A549 (cell line): ENCODE measurements around the gene RPL35. TPM values are rescaled to one million over a fixed set of nuclear protein-coding genes. Genes with fewer than 3 reads are reported as not detected.
A peak's percentile ranks its signal among the peaks of the same experiment; 100 is the strongest.

Experiments
- ATAC-seq, 2 experiments: fragments of 200-7000 bp in 1 of 2; fragments of >200 bp in 1 of 2; cut with Nextera tagmentation in 1 of 2; cut with Tn5 transposase in 1 of 2; 3 replicates each; pipeline versions ENCODE4 v1.8.0 to v1.9.1; 2018 to 2020; ENCODE audit warnings: mild to moderate bottlenecking in 1 of 2, moderate library complexity in 1 of 2
- CTCF ChIA-PET: fragments of 300-600 bp; sonication (Branson Sonifier 250); formaldehyde crosslinking; extraction: SDS; loops from one replicate; lab custom pipeline; 2021; ENCODE audit warnings: antibody characterized with exemption, inconsistent platforms; lab: Yijun Ruan, JAX
- POLR2A ChIA-PET: fragments of 350-600 bp; formaldehyde crosslinking; extraction: SDS; loops from one replicate; lab custom pipeline; 2021; ENCODE audit warnings: antibody characterized with exemption, inconsistent platforms; lab: Yijun Ruan, JAX
- DNase-seq, 2 experiments: peaks; one replicate each; pipeline versions ENCODE4 v3.0.0 to v3.0.0-alpha.2; 2011 to 2016; ENCODE audit warnings: low read depth in 1 of 2, low spot score in 1 of 2
- FAIRE-seq: peaks from 2 replicates; lab custom pipeline; 2011; peaks lifted over from hg19 to GRCh38; lab: Jason Lieb, UNC
- H3K27ac ChIP-seq, 2 experiments: fragments of >200 bp; sonication (Bioruptor Twin); formaldehyde crosslinking; 3 replicates each; pipeline ENCODE4 v1.5.1; 2016 to 2017
- H3K4me1 ChIP-seq: fragments of >200 bp; sonication (Bioruptor Twin); formaldehyde crosslinking; 3 replicates; pipeline ENCODE4 v1.6.1; 2016
- H3K4me2 ChIP-seq: fragments of >200 bp; sonication (Bioruptor Twin); formaldehyde crosslinking; 3 replicates; pipeline ENCODE4 v1.6.1; 2016
- H3K4me3 ChIP-seq: fragments of >200 bp; sonication (Bioruptor Twin); formaldehyde crosslinking; 3 replicates; pipeline ENCODE4 v1.5.1; 2016
- H3K9me3 ChIP-seq: fragments of >200 bp; sonication (Bioruptor Twin); formaldehyde crosslinking; 3 replicates; pipeline ENCODE4 v1.6.1; 2016
- CEBPB ChIP-seq, 2 experiments: fragments of >200 bp in 1 of 2; sonication (Bioruptor Twin) in 1 of 2; formaldehyde crosslinking in 1 of 2; IDR thresholded peaks; 2 replicates each; pipeline ENCODE4 v1.6.1; 2012 to 2016
- CTCF ChIP-seq: fragments of >200 bp; sonication (Bioruptor Twin); formaldehyde crosslinking; IDR thresholded peaks from 3 replicates; pipeline ENCODE4 v1.5.1; 2016
- EHF ChIP-seq: fragments of 250-450 bp; sonication (Bioruptor Pico); IDR thresholded peaks from 2 replicates; pipeline ENCODE4 v1.5.0; 2020; ENCODE audit warnings: mild to moderate bottlenecking
- EP300 ChIP-seq, 2 experiments: fragments of >200 bp; sonication (Bioruptor Twin); formaldehyde crosslinking; IDR thresholded peaks; 2 replicates in 1 of 2; 3 replicates in 1 of 2; pipeline ENCODE4 v1.6.1; 2016 to 2017
- ESRRA ChIP-seq: fragments of 150-350 bp; IDR thresholded peaks from 2 replicates; pipeline ENCODE4 v1.6.1; 2014; ENCODE audit warnings: mild to moderate bottlenecking, low read length, borderline replicate concordance
- FOSL2 ChIP-seq, 2 experiments: fragments of 450-650 bp in 1 of 2; fragments of >200 bp in 1 of 2; sonication (Bioruptor Twin) in 1 of 2; formaldehyde crosslinking; IDR thresholded peaks; 2 replicates each; pipeline versions ENCODE4 v1.5.0 to v1.6.1; 2016 to 2020; ENCODE audit warnings: mild to moderate bottlenecking in 1 of 2, moderate library complexity in 1 of 2
- FOXS1 ChIP-seq: fragments of 250-450 bp; sonication (Bioruptor Pico); IDR thresholded peaks from 2 replicates; pipeline ENCODE4 v1.5.0; 2020; ENCODE audit warnings: mild to moderate bottlenecking, moderate library complexity
- HES2 ChIP-seq: fragments of >200 bp; sonication (Bioruptor Twin); formaldehyde crosslinking; IDR thresholded peaks from 2 replicates; pipeline ENCODE4 v1.6.1; 2016
- HOXB13 ChIP-seq: fragments of 250-450 bp; sonication (Bioruptor Pico); IDR thresholded peaks from 2 replicates; pipeline ENCODE4 v1.5.0; 2020; ENCODE audit warnings: low read depth, mild to moderate bottlenecking, moderate library complexity
- KDM5A ChIP-seq: fragments of 200-600 bp; sonication (generic); IDR thresholded peaks from 2 replicates; pipeline ENCODE4 v1.6.1; 2016; ENCODE audit warnings: antibody characterized with exemption, mild to moderate bottlenecking
- MAX ChIP-seq: IDR thresholded peaks from 2 replicates; pipeline ENCODE4 v1.6.1; 2012
- NR3C1 ChIP-seq: fragments of >200 bp; sonication (Bioruptor Twin); formaldehyde crosslinking; IDR thresholded peaks from 3 replicates; pipeline ENCODE4 v1.6.1; 2017
- PBX3 ChIP-seq: IDR thresholded peaks from 2 replicates; pipeline ENCODE4 v1.6.1; 2012
- POLR2A ChIP-seq: IDR thresholded peaks from 2 replicates; pipeline ENCODE4 v1.6.1; 2012; ENCODE audit warnings: mild to moderate bottlenecking, low read length
- REST ChIP-seq: fragments of 200-600 bp; sonication (generic); IDR thresholded peaks from 2 replicates; pipeline ENCODE4 v1.6.1; 2016; ENCODE audit warnings: antibody characterized with exemption, mild to moderate bottlenecking, moderate library complexity
- RNF2 ChIP-seq: fragments of 200-600 bp; sonication (generic); IDR thresholded peaks from 2 replicates; pipeline ENCODE4 v1.6.1; 2016; ENCODE audit warnings: low read depth, mild to moderate bottlenecking, antibody characterized with exemption, moderate library complexity, borderline replicate concordance
- TP53 ChIP-seq: fragments of 250-450 bp; sonication (Bioruptor Pico); IDR thresholded peaks from 2 replicates; pipeline ENCODE4 v1.5.0; 2021; ENCODE audit warnings: mild to moderate bottlenecking, moderate library complexity
- WGBS: methylation state at CpG from one replicate; pipeline ENCODE4 v1.1.6; 2017; ENCODE audit errors: missing lambda C conversion rate; 5-methylcytosine and 5-hydroxymethylcytosine counted together
- polyA plus RNA-seq, 4 experiments: library from polyadenylated mRNA; depleted of rRNA in 3 of 4; stranded (reverse); fragments of >200 nt; fragmentation: RNase III in 1 of 4; extraction: RNeasy Plus Mini Kit Qiagen cat#74134 plus additional on column Dnase treatment in 1 of 4; gene quantifications; 2 replicates in 3 of 4; 3 replicates in 1 of 4; pipeline ENCODE4 v1.2.3, GENCODE V29; 2011 to 2017

RPL35 gene
- polyA plus RNA-seq, 2 of the 4 experiments (the other 2 are of a cell fraction): 2,307 to 3,076 TPM

- TF ChIP-seq REST: no peak
- no peak for TF ChIP-seq HES2
- TF ChIP-seq NR3C1: no peak
- TF ChIP-seq CEBPB (IDR thresholded peaks at IDR 0.05): no peak
- TF ChIP-seq ESRRA: no peak
- TF ChIP-seq, all 56 proteins: peak for 0
These were observed 46.2 kb downstream of the RPL35 start (continued) for GRCh38 chr9:124815601-124816000.

- DNase-seq (no peak), ATAC-seq (no peak), FAIRE-seq (no peak)
- no peak for TF ChIP-seq TP53 (CRISPR knock-in tag)
- no peak overlapping the region for H3K4me3 ChIP-seq
- POLR2A ChIA-PET: interaction anchor here (1.1 kb wide), 1 partner anchor 39 kb away, joined by 4 read pairs; no protein-coding TSS in a partner anchor
- H3K4me2 ChIP-seq: no peak overlapping the region
- CTCF ChIA-PET: interaction anchor here (0.6 to 40.0 kb wide), 8 partner anchors 9 to 50 kb away, joined by 3 to 785 read pairs (median 9); partner anchors contain the start of genes NR6A1, OLFML2A and WDR38
- 91% methylated on average over 5 of the region's 5 CpGs for WGBS
- H3K27ac ChIP-seq: peak overlapping the region in 1 of 2 experiments; percentile 93; a peak in 4 of 6 replicates
- no peaks in the 10 kb centered on the region for H3K9me3 ChIP-seq
- H3K4me1 ChIP-seq: peaks cover 53% of the 10 kb centered on the region
These were observed 47.6 kb downstream of the RPL35 start for GRCh38 chr9:124814164-124814535.

- Histone ChIP-seq H3K4me3 (no peak overlapping the region), H3K27ac (peak overlapping the region; percentile 90 to 93; a peak in 5 of 6 replicates), H3K9me3 (no peaks in the 10 kb centered on the region), H3K4me2 (no peak overlapping the region), H3K4me1 (peaks cover 48% of the 10 kb centered on the region)
- CTCF ChIA-PET: interaction anchor here (0.6 to 40.0 kb wide), 9 partner anchors 10 to 83 kb away, joined by 3 to 785 read pairs (median 9); partner anchors contain the start of genes NR6A1, OLFML2A and WDR38
- FAIRE-seq (no peak), DNase-seq (no peak), ATAC-seq (no peak)
- WGBS: 87% methylated on average over 10 of the region's 11 CpGs
- TF ChIP-seq HES2: no peak
- POLR2A ChIA-PET: interaction anchor here (1.1 kb wide), 1 partner anchor 39 kb away, joined by 4 read pairs; no protein-coding TSS in a partner anchor
These were observed 48.1 kb downstream of the RPL35 start for GRCh38 chr9:124813501-124814163.

- Histone ChIP-seq H3K9me3 (no peaks in the 10 kb centered on the region), H3K4me2 (peak overlapping the region; percentile 78), H3K27ac (peak overlapping the region; percentile 90 to 93), H3K4me1 (peaks cover 42% of the 10 kb centered on the region), H3K4me3 (no peak overlapping the region)
- ChIA-PET CTCF (interaction anchor here (2.0 to 40.0 kb wide), 5 partner anchors 19 to 48 kb away, joined by 4 to 785 read pairs (median 45); partner anchors contain the start of genes NR6A1, OLFML2A and WDR38), POLR2A (interaction anchor here (1.1 kb wide), 1 partner anchor 40 kb away, joined by 4 read pairs; no protein-coding TSS in a partner anchor)
- TF ChIP-seq PBX3 (no peak), CTCF (no peak), MAX (no peak), EP300 (IDR thresholded peaks at IDR 0.05) (no peak), POLR2A (no peak), KDM5A (no peak), HOXB13 (no peak), FOSL2 (IDR thresholded peaks at IDR 0.05) (no peak), FOSL2 (CRISPR knock-in tag; IDR thresholded peaks at IDR 0.05) (no peak), RNF2 (no peak), EHF (CRISPR knock-in tag) (no peak), FOXS1 (CRISPR knock-in tag) (no peak), CEBPB (IDR thresholded peaks at IDR 0.05) (no peak)
- WGBS: 95% methylated on average over 7 of the region's 7 CpGs
- DNase-seq: no peak
- no peak for FAIRE-seq
- no peak for ATAC-seq
These were observed 48.7 kb downstream of the RPL35 start for GRCh38 chr9:124813041-124813440.
